ENCODE results near the gene FAM135A.
A peak's percentile ranks its signal among the peaks of the same experiment; 100 is the strongest.
"Not testable (repeated sequence)": the region's sequence is repeated elsewhere in the genome, so short reads cannot be mapped to it uniquely, and the experiment has no call there.

Gene FAM135A

GRCh38 chr6:70547313-70547712 lies 134.0 kb downstream of the FAM135A start:
- DNase-seq (ENCODE audit: low read depth in 2 of 2), result no peak

GRCh38 chr6:70547905-70548304 lies 134.6 kb downstream of the FAM135A start:
- no peak for DNase-seq (ENCODE audit: low read depth in 2 of 2)

GRCh38 chr6:70549327-70549726 lies 136.0 kb downstream of the FAM135A start:
- no peak for DNase-seq (ENCODE audit: low read depth in 2 of 2)

DNA sequence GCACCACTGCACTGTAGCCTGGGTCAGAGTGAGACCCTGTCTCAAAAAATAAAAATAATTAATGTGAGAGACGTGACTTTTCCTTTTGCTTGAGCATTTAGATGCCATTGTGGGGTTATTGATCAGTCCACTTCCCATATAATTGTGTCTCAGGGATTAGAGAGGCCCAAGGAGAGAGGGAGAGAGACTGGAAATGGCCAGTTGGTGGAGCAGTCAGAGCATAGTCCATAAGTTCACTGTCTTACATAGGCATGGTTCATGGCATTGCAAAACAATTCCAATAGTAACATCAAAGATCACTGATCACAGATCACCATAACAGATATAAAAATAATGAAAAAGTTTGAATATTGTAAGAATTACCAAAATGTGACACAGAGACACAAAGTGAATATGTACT lies 138.3 kb downstream of the FAM135A start:
- DNase-seq (ENCODE audit: low read depth in 2 of 2), result no peak

GRCh38 chr6:70552286-70552940 lies 139.1 kb downstream of the FAM135A start:
- not testable (repeated sequence) for DNase-seq (ENCODE audit: low read depth in 2 of 2)

- DNase-seq (ENCODE audit: low read depth in 2 of 2), result no peak
These were observed 139.7 kb downstream of the FAM135A start for GRCh38 chr6:70552974-70553373.

GRCh38 chr6:70557998-70558397 lies 144.7 kb downstream of the FAM135A start:
- DNase-seq (ENCODE audit: low read depth in 2 of 2), result no peak

DNA sequence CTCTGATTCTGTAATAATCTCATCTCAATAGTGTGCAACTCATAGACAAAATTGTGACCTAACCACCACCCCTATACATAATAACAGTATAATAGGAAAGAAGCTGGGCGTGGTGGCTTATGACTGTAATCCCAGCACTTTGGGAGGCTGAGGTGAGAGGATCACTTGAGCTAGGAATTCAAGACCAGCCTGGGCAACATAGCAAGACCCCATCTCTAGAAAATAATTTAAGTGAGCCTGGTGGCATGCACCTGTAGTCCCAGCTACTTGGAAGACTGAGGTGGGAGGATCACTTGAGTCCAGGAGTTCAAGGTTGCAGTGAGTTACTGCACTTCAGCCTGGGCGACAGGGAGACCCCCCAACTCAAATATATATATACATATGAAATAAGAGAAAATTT lies 149.1 kb downstream of the FAM135A start:
- not testable (repeated sequence) for DNase-seq (ENCODE audit: low read depth in 2 of 2)

- DNase-seq (ENCODE audit: low read depth in 2 of 2), result no peak
These were observed 150.2 kb downstream of the FAM135A start for GRCh38 chr6:70563530-70563929.

DNA sequence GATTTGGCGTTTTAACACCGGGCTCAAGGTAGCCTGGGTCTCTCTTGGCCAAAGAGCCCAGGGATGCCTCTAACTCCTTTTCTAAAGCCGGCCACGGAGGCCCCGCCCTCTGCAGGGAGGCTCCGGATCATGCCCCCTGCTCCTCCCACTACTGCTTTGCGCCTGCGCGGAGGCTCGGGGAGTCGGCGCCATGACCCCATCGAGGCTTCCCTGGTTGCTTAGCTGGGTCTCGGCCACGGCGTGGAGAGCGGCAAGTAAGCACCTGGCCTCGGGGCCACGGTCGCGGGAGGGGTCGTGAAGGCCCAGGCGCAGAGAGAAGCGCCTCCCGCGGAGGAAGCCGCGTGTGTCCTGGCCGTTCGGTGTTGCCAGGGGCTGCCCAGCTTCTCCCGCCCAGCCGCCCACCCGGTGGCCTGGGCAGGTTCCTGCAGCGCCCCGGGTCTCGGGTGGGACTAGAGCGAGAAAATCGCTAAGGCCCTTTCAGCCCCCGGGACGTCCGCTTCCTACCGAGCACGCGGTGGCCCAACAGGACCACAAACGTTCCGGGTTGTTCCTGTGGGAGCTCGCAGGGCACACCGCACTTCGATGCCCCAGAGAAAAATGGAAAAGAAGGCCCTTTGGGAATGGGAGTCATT lies 153.6 kb downstream of the FAM135A start, which contains the start of gene SDHAF4:
SDHAF4 (plus strand) TSS at position 180 of the 632 bp plus-strand sequence; CDS start at position 191, 11 bp downstream.
- DNase-seq (ENCODE audit: low read depth in 2 of 2), result peak; percentile 88 to 92

- DNase-seq (ENCODE audit: low read depth in 2 of 2), result no peak
These were observed 161.3 kb downstream of the FAM135A start for GRCh38 chr6:70574643-70575042.

DNA sequence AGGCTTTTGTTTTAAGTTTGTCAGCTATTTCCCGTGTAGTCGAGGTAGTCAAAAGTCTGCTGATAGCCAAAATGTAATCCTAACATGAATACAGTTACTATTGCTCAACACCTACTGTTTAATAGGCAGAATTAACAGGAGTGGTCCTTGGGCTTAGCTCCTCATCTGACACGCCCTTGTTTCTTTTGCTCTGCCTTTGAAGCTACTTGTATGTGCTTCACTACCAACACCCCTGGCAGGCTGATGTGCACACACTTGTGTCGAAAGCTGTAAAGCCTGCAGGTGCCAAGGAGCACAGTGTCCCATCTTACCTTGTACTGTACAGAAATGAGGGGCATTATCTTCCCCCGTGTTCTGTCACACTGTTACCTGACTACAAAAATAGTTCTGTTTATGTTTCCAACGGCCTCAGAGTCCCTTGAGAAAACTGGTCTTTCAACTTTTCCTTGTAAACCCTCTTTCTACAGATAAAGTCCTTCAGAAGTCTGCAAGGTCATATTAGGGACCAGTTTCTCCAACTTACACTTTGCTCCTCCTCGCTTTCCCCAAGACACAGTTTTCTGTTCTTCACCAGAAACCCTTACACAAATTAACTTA lies 162.7 kb downstream of the FAM135A start:
- no peak for DNase-seq (ENCODE audit: low read depth in 2 of 2)

GRCh38 chr6:70586114-70586513 lies 172.8 kb downstream of the FAM135A start:
- DNase-seq (ENCODE audit: low read depth in 2 of 2), result no peak

DNA sequence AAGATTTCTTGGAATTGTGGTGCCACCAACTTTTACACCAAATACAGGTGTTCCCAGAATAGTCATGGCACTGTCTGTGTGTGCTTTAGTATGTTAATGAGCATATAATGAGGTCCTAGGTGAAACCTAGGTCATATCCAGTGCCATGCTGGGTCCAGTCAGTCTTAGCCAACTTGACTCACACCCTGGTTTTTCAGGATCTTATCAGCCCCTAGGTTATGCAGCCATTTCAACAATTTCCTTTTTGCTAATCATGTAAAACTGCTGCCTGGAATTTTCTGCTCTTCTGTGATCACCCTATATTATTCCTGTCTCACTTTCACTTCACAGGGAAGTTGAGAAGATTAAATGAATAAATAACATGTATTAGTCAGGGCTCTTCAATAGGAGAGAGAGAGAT lies 177.1 kb downstream of the FAM135A start:
- DNase-seq (ENCODE audit: low read depth in 2 of 2), result no peak

DNA sequence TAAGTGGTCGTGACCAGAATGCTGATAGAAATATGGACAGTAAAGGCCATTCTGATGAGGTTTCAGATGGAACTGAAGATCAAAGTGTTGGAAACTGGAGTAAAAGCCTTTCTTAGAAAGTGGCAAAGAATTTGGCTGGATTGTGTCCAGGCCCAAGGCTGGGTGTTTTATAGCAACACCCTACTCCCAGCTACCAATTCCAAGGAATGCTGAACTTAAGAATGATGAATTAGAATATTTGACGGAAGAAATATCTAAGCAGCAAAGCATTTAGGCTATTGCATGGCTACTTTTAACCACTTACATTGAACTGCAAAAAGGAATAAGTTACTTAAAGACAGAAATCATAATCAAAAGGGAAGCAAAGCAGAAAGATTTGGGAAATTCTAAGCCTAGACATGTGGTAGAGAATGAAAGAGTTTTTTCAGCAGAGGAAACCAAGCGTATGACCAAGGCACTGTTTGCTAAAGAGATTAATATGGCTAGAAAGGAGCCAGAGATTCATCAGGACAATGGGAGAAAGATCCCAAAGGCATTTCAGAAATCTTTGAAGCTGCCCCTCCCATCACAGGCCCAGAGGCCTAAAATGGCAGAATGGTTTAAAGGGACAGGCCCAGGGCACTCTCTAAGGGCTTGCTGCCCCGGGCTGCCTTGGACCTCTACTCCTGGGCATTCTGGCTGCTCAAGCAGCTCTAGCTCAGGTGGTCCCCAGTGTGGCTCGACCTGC lies 179.2 kb downstream of the FAM135A start:
- no peak for DNase-seq (ENCODE audit: low read depth in 2 of 2)

GRCh38 chr6:70593118-70593486 lies 179.8 kb downstream of the FAM135A start:
- DNase-seq (ENCODE audit: low read depth in 2 of 2), result no peak

DNA sequence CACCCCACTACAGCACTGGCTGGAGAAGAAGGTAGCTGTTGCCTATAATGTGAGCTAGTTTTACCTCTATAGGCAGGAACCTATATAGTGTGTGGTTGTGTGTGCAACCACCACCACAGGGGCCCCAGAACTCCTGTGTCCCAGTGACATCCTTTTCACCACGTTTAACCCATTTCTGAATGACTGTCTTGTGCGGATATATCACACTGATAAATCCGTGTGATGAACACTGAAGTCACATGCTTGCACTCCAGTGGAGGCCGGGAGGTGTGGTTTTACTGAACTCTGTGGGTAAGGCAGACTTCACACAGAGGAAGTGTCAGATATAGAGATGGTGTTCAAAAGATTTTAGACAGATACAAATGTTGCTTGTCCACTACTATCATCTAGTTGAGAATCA lies 185.9 kb downstream of the FAM135A start:
- DNase-seq (ENCODE audit: low read depth in 2 of 2), result peak in 1 of 2 donors; percentile 7

- DNase-seq (ENCODE audit: low read depth in 2 of 2), result no peak
These were observed 187.7 kb downstream of the FAM135A start for GRCh38 chr6:70601014-70601413.

- DNase-seq (ENCODE audit: low read depth in 2 of 2), result no peak
These were observed 190.9 kb downstream of the FAM135A start for GRCh38 chr6:70604254-70604653.

- not testable (repeated sequence) for DNase-seq (ENCODE audit: low read depth in 2 of 2)
These were observed 194.1 kb downstream of the FAM135A start for GRCh38 chr6:70607371-70607770.

- DNase-seq (ENCODE audit: low read depth in 2 of 2), result not testable (repeated sequence)
These were observed 195.9 kb downstream of the FAM135A start for GRCh38 chr6:70609181-70609580.

Data from stimulated activated CD8-positive, alpha-beta memory T cell treated with anti-CD3 and anti-CD28 coated beads, Interleukin-15, amount 100 ng/mL, for 48 hours (primary cell).